Measurements from ENCODE around the gene FKBP14.
"Not testable (repeated sequence)": the region's sequence is repeated elsewhere in the genome, so short reads cannot be mapped to it uniquely, and the experiment has no call there.

FKBP14 gene

GRCh38 chr7:29962035-29962434, 64.5 kb downstream of the FKBP14 start:
- Histone ChIP-seq H3K9me3 (no peaks in the 10 kb centered on the region), H3K4me3 (ENCODE audit: low read depth, low read length) (no peak overlapping the region), H3K4me1 (peaks cover 7% of the 10 kb centered on the region; the same call in 1 of the 2 replicates), H3K36me3 (peaks cover 13% of the 10 kb centered on the region), H3K27me3 (no peaks in the 10 kb centered on the region)
- DNase-seq = no peak
- TF ChIP-seq CTCF (IDR thresholded peaks at IDR 0.05; ENCODE audit: low read depth, low read length) = no peak

- peaks cover 10% of the 10 kb centered on the region for H3K36me3 ChIP-seq
- H3K9me3 ChIP-seq = not testable (repeated sequence)
These were observed 64.9 kb downstream of the FKBP14 start for GRCh38 chr7:29961611-29962010.

More at GRCh38 chr7:29961611-29962010, 64.9 kb downstream of the FKBP14 start:
- H3K27me3 ChIP-seq; H3K4me3 ChIP-seq (ENCODE audit: low read depth, low read length); H3K4me1 ChIP-seq; DNase-seq: not testable (repeated sequence)

Measured in BE2C (cell line).